Neural progenitor cell (in vitro differentiated cells): Measurements from ENCODE around the gene MFSD12. TPM values are rescaled to one million over a fixed set of nuclear protein-coding genes. Genes with fewer than 3 reads are reported as not detected.

Source experiments
- DNase-seq: peaks from one replicate; pipeline ENCODE4 v3.0.0-alpha.2; 2016; ENCODE audit warnings: low spot score
- H2AFZ ChIP-seq: fragments of 200-600 bp; sonication (generic); replicated peaks from 2 replicates; pipeline ENCODE4 v1.6.1; 2016; ENCODE audit warnings: antibody characterized with exemption
- H3F3A ChIP-seq: fragments of 200-600 bp; sonication (generic); 2 replicates; pipeline ENCODE4 v1.6.1; 2016; ENCODE audit warnings: antibody characterized with exemption, low read depth
- H3K27ac ChIP-seq: fragments of 200-600 bp; sonication (generic); 2 replicates; pipeline ENCODE4 v1.5.1; 2016; ENCODE audit warnings: mild to moderate bottlenecking
- H3K27me3 ChIP-seq: fragments of 200-600 bp; sonication (generic); 2 replicates; pipeline ENCODE4 v1.6.1; 2016; ENCODE audit warnings: mild to moderate bottlenecking, moderate library complexity
- H3K36me3 ChIP-seq: fragments of 200-600 bp; sonication (generic); 2 replicates; pipeline ENCODE4 v1.5.1; 2016
- H3K4me1 ChIP-seq: fragments of 200-600 bp; sonication (generic); 2 replicates; pipeline ENCODE4 v1.6.1; 2016; ENCODE audit warnings: mixed run types
- H3K4me2 ChIP-seq: fragments of 200-600 bp; sonication (generic); 2 replicates; pipeline ENCODE4 v1.6.1; 2016
- H3K4me3 ChIP-seq: fragments of 200-600 bp; sonication (generic); 2 replicates; pipeline ENCODE4 v1.5.1; 2016
- H3K79me2 ChIP-seq: fragments of 200-600 bp; sonication (generic); 2 replicates; pipeline ENCODE4 v1.6.1; 2016; ENCODE audit warnings: low read depth
- H3K9ac ChIP-seq: fragments of 200-600 bp; sonication (generic); 2 replicates; pipeline ENCODE4 v1.6.1; 2016
- H3K9me3 ChIP-seq: fragments of 200-600 bp; sonication (generic); 2 replicates; pipeline ENCODE4 v1.5.1; 2016; ENCODE audit warnings: low read depth
- H4K20me1 ChIP-seq: fragments of 200-600 bp; sonication (generic); 2 replicates; pipeline ENCODE4 v1.6.1; 2016; ENCODE audit warnings: low read depth
- H3K27ac Mint-ChIP-seq: 3 replicates; pipeline ENCODE4 v1.8.0; 2021; ENCODE audit warnings: mixed read lengths
- H3K27me3 Mint-ChIP-seq: 2 replicates; pipeline ENCODE4 v1.8.0; 2022; ENCODE audit warnings: low read depth, mild to moderate bottlenecking, inconsistent platforms, moderate library complexity, mixed read lengths; ENCODE audit not compliant: insufficient read depth
- H3K36me3 Mint-ChIP-seq: 3 replicates; pipeline ENCODE4 v1.8.0; 2021; ENCODE audit warnings: mixed read lengths
- H3K4me1 Mint-ChIP-seq: 3 replicates; pipeline ENCODE4 v1.8.0; 2021; ENCODE audit warnings: mixed read lengths
- H3K4me3 Mint-ChIP-seq: 3 replicates; pipeline ENCODE4 v1.8.0; 2021; ENCODE audit warnings: mild to moderate bottlenecking, moderate library complexity, mixed read lengths
- H3K9me3 Mint-ChIP-seq: 3 replicates; pipeline ENCODE4 v1.8.0; 2020; ENCODE audit warnings: mixed read lengths
- EZH2 ChIP-seq: fragments of 200-600 bp; sonication (generic); IDR thresholded peaks from 2 replicates; pipeline ENCODE4 v1.6.1; 2017; ENCODE audit warnings: antibody characterized with exemption, mild to moderate bottlenecking, moderate library complexity
- EZH2phosphoT487 ChIP-seq: fragments of 200-600 bp; sonication (generic); IDR thresholded peaks from 2 replicates; pipeline ENCODE4 v1.6.1; 2017; ENCODE audit warnings: antibody characterized with exemption
- total RNA-seq: library from RNA; depleted of rRNA; stranded (reverse); fragments of >200 nt; gene quantifications from 2 replicates; pipeline ENCODE4 v1.2.3, GENCODE V29; 2015; ENCODE audit warnings: low replicate concordance
- TF ChIP-seq, protein P1 (sequence below): fragments of 200-600 bp; sonication (generic); IDR thresholded peaks from 2 replicates; pipeline ENCODE4 v1.5.1; 2017; ENCODE audit warnings: antibody characterized with exemption, mild to moderate bottlenecking

The MFSD12 gene
- total RNA-seq, 1 donor from 2014 or later, result 34.1 TPM

GRCh38 chr19:3514930-3515329, 42.5 kb downstream of the MFSD12 start:
- H3K27ac Mint-ChIP-seq, result peak overlapping the region; percentile 46
- peaks cover 99% of the 10 kb centered on the region for H3K79me2 ChIP-seq
- H3K9ac ChIP-seq, result no peak overlapping the region

DNA sequence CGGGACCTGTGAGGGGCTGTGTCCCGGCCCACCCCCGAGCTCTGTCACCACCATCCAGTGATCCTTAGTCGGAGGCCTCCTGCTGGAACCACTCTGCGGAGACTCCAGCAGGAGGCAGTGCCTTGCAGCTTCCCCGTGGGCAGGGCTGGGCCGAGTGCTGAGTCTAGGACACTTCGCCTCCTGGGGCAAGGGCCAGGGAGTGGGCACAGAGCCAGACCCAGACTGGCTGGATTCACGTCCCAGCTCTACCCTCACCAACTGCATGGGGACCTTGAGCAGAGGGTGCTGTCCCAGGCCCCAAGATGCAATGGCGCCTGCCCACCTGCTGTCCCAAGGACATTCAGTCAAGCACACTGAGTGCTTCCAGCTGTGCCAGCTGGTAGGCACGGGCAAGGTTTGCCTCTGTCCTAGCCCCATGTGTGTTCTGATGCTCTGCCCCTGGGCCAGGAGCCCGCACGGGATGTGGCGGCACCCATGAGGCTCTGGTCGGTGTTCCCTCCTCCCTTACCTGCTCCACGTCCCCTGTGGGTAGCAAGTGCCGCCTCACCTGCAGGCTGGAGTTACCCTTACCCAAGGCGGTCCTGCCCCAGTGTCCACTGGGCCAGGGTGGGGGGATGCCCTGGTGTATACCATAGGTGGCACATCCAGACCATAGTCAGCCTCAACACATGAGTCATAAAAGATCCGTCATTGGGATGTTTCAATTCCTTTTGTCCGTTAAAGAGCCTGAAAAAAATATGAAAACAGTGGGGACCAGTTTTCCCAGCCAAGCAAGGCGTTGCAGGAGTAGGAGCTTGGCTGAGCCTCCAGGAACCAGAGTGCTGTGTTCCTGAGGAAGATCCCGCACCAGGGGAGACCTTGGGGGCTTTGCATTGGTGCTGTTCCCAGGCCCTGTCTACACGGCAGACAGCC, 43.9 kb downstream of the MFSD12 start:
- H3K4me3 Mint-ChIP-seq, result no peak overlapping the region
- peaks cover 2% of the 10 kb centered on the region for H3K27me3 Mint-ChIP-seq
- H3K9me3 Mint-ChIP-seq, result no peaks in the 10 kb centered on the region
- DNase-seq, result no peak
- Histone ChIP-seq H3F3A (no peaks in the 10 kb centered on the region), H3K9ac (no peak overlapping the region), H3K36me3 (no peaks in the 10 kb centered on the region), H3K27ac (no peak overlapping the region), H2AFZ (no peak overlapping the region), H3K9me3 (no peaks in the 10 kb centered on the region), H3K27me3 (no peaks in the 10 kb centered on the region), H3K4me3 (no peak overlapping the region), H4K20me1 (peaks cover 100% of the 10 kb centered on the region), H3K79me2 (peaks cover 100% of the 10 kb centered on the region), H3K4me2 (no peak overlapping the region), H3K4me1 (peaks cover 4% of the 10 kb centered on the region)
- no peak overlapping the region for H3K27ac Mint-ChIP-seq
- peaks cover 10% of the 10 kb centered on the region for H3K36me3 Mint-ChIP-seq
- TF ChIP-seq EZH2phosphoT487 (no peak), EZH2 (no peak)
- TF ChIP-seq, protein P1, sequence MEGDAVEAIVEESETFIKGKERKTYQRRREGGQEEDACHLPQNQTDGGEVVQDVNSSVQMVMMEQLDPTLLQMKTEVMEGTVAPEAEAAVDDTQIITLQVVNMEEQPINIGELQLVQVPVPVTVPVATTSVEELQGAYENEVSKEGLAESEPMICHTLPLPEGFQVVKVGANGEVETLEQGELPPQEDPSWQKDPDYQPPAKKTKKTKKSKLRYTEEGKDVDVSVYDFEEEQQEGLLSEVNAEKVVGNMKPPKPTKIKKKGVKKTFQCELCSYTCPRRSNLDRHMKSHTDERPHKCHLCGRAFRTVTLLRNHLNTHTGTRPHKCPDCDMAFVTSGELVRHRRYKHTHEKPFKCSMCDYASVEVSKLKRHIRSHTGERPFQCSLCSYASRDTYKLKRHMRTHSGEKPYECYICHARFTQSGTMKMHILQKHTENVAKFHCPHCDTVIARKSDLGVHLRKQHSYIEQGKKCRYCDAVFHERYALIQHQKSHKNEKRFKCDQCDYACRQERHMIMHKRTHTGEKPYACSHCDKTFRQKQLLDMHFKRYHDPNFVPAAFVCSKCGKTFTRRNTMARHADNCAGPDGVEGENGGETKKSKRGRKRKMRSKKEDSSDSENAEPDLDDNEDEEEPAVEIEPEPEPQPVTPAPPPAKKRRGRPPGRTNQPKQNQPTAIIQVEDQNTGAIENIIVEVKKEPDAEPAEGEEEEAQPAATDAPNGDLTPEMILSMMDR, result no peak
- H3K4me1 Mint-ChIP-seq, result peaks cover 19% of the 10 kb centered on the region

More at GRCh38 chr19:3514930-3515329, 42.5 kb downstream of the MFSD12 start:
- DNase-seq, result no peak
- no peak overlapping the region for H2AFZ ChIP-seq
- Mint-ChIP-seq H3K9me3 (no peaks in the 10 kb centered on the region), H3K27me3 (no peaks in the 10 kb centered on the region), H3K36me3 (peaks cover 1% of the 10 kb centered on the region), H3K4me1 (peaks cover 13% of the 10 kb centered on the region), H3K4me3 (no peak overlapping the region)
- H3K36me3 ChIP-seq, result no peaks in the 10 kb centered on the region
- no peak overlapping the region for H3K4me2 ChIP-seq
- peaks cover 100% of the 10 kb centered on the region for H4K20me1 ChIP-seq
- H3K27ac ChIP-seq, result no peak overlapping the region
- H3K4me1 ChIP-seq, result peaks cover 4% of the 10 kb centered on the region
- no peak for TF ChIP-seq EZH2
- TF ChIP-seq EZH2phosphoT487, result no peak
- TF ChIP-seq, protein P1, result no peak
- no peaks in the 10 kb centered on the region for H3K27me3 ChIP-seq
- H3K4me3 ChIP-seq, result no peak overlapping the region
- H3K9me3 ChIP-seq, result no peaks in the 10 kb centered on the region
- H3F3A ChIP-seq, result no peaks in the 10 kb centered on the region

GRCh38 chr19:3512562-3513228, 44.7 kb downstream of the MFSD12 start:
- Histone ChIP-seq H3K36me3 (no peaks in the 10 kb centered on the region), H3K9me3 (no peaks in the 10 kb centered on the region), H4K20me1 (peaks cover 100% of the 10 kb centered on the region), H3F3A (no peaks in the 10 kb centered on the region), H3K27me3 (no peaks in the 10 kb centered on the region), H3K27ac (no peak overlapping the region), H2AFZ (no peak overlapping the region), H3K79me2 (peaks cover 100% of the 10 kb centered on the region), H3K4me3 (no peak overlapping the region), H3K4me1 (peaks cover 1% of the 10 kb centered on the region), H3K9ac (peak overlapping the region; percentile 10), H3K4me2 (no peak overlapping the region)
- DNase-seq, result no peak
- Mint-ChIP-seq H3K27ac (no peak overlapping the region), H3K4me1 (peaks cover 22% of the 10 kb centered on the region), H3K9me3 (no peaks in the 10 kb centered on the region), H3K27me3 (peaks cover 2% of the 10 kb centered on the region), H3K36me3 (peaks cover 10% of the 10 kb centered on the region), H3K4me3 (no peak overlapping the region)
- TF ChIP-seq, protein P1, result no peak
- TF ChIP-seq EZH2 (no peak), EZH2phosphoT487 (no peak)
